GM12878 (cell line): ENCODE results near the gene TRAIP. TPM values are rescaled to one million over a fixed set of nuclear protein-coding genes. Genes with fewer than 3 reads are reported as not detected.
A peak's percentile ranks its signal among the peaks of the same experiment; 100 is the strongest.

ENCODE experiments used
- ATAC-seq: fragments of 200-7000 bp; cut with Tn5 transposase; 3 replicates; pipeline ENCODE4 v1.9.1; 2020; ENCODE audit warnings: mild to moderate bottlenecking, moderate library complexity
- BruUV-seq: library from RNA; stranded (reverse); fragments of 400-500 nt; replicated peaks from 2 replicates; lab custom pipeline; 2021; lab: Mats Ljungman, UMichigan
- CTCF ChIA-PET: fragments of 300-600 bp; sonication (Branson Sonifier 250); formaldehyde crosslinking; extraction: SDS; loops from one replicate; lab custom pipeline; 2021; ENCODE audit warnings: inconsistent platforms; lab: Yijun Ruan, JAX
- POLR2A ChIA-PET: fragments of 350-600 bp; formaldehyde crosslinking; extraction: SDS; loops from one replicate; lab custom pipeline; 2021; ENCODE audit warnings: inconsistent platforms; lab: Charles Lee
- RAD21 ChIA-PET: fragments of 300-600 bp; sonication (Branson Sonifier 250); formaldehyde crosslinking; loops from one replicate; lab custom pipeline; 2023; ENCODE audit warnings: antibody characterized with exemption; ENCODE audit not compliant: unreplicated experiment; lab: Charles Lee
- SMC1A ChIA-PET: fragments of 300-600 bp; sonication (Branson Sonifier 250); formaldehyde crosslinking; loops from one replicate; lab custom pipeline; 2023; ENCODE audit not compliant: unreplicated experiment, uncharacterized antibody; lab: Charles Lee
- DNase-seq: peaks from one replicate; pipeline ENCODE4 v3.0.0-alpha.2; 2011; ENCODE audit warnings: low read depth, low spot score
- FAIRE-seq: peaks from 3 replicates; lab custom pipeline; 2011; peaks lifted over from hg19 to GRCh38; lab: Jason Lieb, UNC
- H2AFZ ChIP-seq: 2 replicates; pipeline ENCODE4 v1.6.0; 2011; ENCODE audit warnings: low read depth, low read length, control low read depth; ENCODE audit not compliant: control insufficient read depth
- H3K27ac ChIP-seq: 2 replicates; pipeline ENCODE4 v1.5.1; 2011; ENCODE audit warnings: control low read depth; ENCODE audit not compliant: control insufficient read depth, insufficient read depth
- H3K27me3 ChIP-seq, 2 experiments: replicated peaks in 1 of 2; 2 replicates each; pipeline versions ENCODE4 v1.6.0 to v1.6.1; 2011; ENCODE audit warnings: low read length in 1 of 2; ENCODE audit not compliant: control insufficient read depth in 2 of 2, insufficient read depth in 2 of 2
- H3K36me3 ChIP-seq, 2 experiments: 2 replicates each; pipeline ENCODE4 v1.5.1; 2011; ENCODE audit warnings: low read length in 1 of 2; ENCODE audit not compliant: control insufficient read depth in 2 of 2, insufficient read depth in 2 of 2
- H3K4me1 ChIP-seq: 2 replicates; pipeline ENCODE4 v1.6.1; 2011; ENCODE audit warnings: mild to moderate bottlenecking, low read length, moderate library complexity, mixed read lengths; ENCODE audit not compliant: control insufficient read depth, insufficient read depth
- H3K4me2 ChIP-seq: 2 replicates; pipeline ENCODE4 v1.6.0; 2011; ENCODE audit warnings: control low read depth; ENCODE audit not compliant: control insufficient read depth, insufficient read depth
- H3K4me3 ChIP-seq: fragments of 200-600 bp; sonication (generic); 2 replicates; pipeline ENCODE4 v1.5.1; 2016
- H3K79me2 ChIP-seq: 2 replicates; pipeline ENCODE4 v1.6.0; 2011; ENCODE audit warnings: low read length; ENCODE audit not compliant: control insufficient read depth, insufficient read depth
- H3K9ac ChIP-seq: 2 replicates; pipeline ENCODE4 v1.8.0; 2011; ENCODE audit warnings: low read length, control low read depth, mixed read lengths; ENCODE audit not compliant: control insufficient read depth, insufficient read depth
- H3K9me3 ChIP-seq: replicated peaks from 3 replicates; pipeline ENCODE4 v1.5.1; 2011; ENCODE audit warnings: mild to moderate bottlenecking, low read length; ENCODE audit not compliant: control insufficient read depth, insufficient read depth
- H4K20me1 ChIP-seq: 2 replicates; pipeline ENCODE4 v1.6.0; 2011; ENCODE audit not compliant: control insufficient read depth, insufficient read depth
- BCLAF1 ChIP-seq: fragments of 450-650 bp; IDR thresholded peaks from 2 replicates; pipeline ENCODE4 v1.6.1; 2017; ENCODE audit warnings: antibody characterized with exemption, mild to moderate bottlenecking, moderate library complexity
- BMI1 ChIP-seq: fragments of 450-650 bp; IDR thresholded peaks from 2 replicates; pipeline ENCODE4 v1.6.1; 2016; ENCODE audit warnings: mild to moderate bottlenecking, moderate library complexity, borderline replicate concordance
- DPF2 ChIP-seq: fragments of 450-650 bp; IDR thresholded peaks from 2 replicates; pipeline ENCODE4 v1.6.1; 2017; ENCODE audit warnings: mild to moderate bottlenecking
- EED ChIP-seq: sonication (generic); IDR thresholded peaks from 2 replicates; pipeline ENCODE4 v1.6.1; 2016; ENCODE audit warnings: antibody characterized with exemption, low read depth
- EP300 ChIP-seq, 2 experiments: fragments of 150-350 bp in 1 of 2; IDR thresholded peaks; 2 replicates each; pipeline ENCODE4 v1.6.1; 2011 to 2012; ENCODE audit warnings: low read depth in 2 of 2, low read length in 2 of 2, borderline replicate concordance in 1 of 2, improper control_type of control experiment in 1 of 2, inconsistent platforms in 1 of 2; ENCODE audit not compliant: control insufficient read depth in 1 of 2
- HCFC1 ChIP-seq: fragments of 150-350 bp; IDR thresholded peaks from 2 replicates; pipeline ENCODE4 v1.6.1; 2014; ENCODE audit warnings: low read length
- HDAC2 ChIP-seq: fragments of 200-600 bp; sonication (generic); IDR thresholded peaks from 2 replicates; pipeline ENCODE4 v1.6.1; 2017
- JUNB ChIP-seq: IDR thresholded peaks from 2 replicates; pipeline ENCODE4 v1.6.1; 2016; ENCODE audit warnings: antibody characterized with exemption, mild to moderate bottlenecking
- JUND ChIP-seq: IDR thresholded peaks from 2 replicates; pipeline ENCODE4 v1.6.1; 2012; ENCODE audit warnings: low read depth, mild to moderate bottlenecking, low read length, improper control_type of control experiment, moderate library complexity
- NR2F1 ChIP-seq: fragments of 450-650 bp; conservative IDR thresholded peaks from 2 replicates; pipeline ENCODE4 v1.6.1; 2017; ENCODE audit warnings: mild to moderate bottlenecking
- PKNOX1 ChIP-seq: fragments of 450-650 bp; IDR thresholded peaks from 2 replicates; pipeline ENCODE4 v1.6.1; 2016; ENCODE audit warnings: mild to moderate bottlenecking
- SKIL ChIP-seq: fragments of 450-650 bp; IDR thresholded peaks from 2 replicates; pipeline ENCODE4 v1.6.1; 2017; ENCODE audit warnings: mild to moderate bottlenecking, low read depth, inconsistent platforms; ENCODE audit not compliant: poor library complexity, severe bottlenecking
- SPI1 ChIP-seq: IDR thresholded peaks from 2 replicates; pipeline ENCODE4 v1.6.1; 2011; ENCODE audit warnings: low read depth, mild to moderate bottlenecking, low read length, moderate library complexity, borderline replicate concordance; ENCODE audit not compliant: insufficient read depth
- SREBF2 ChIP-seq: IDR thresholded peaks from 2 replicates; pipeline ENCODE4 v1.6.1; 2012; ENCODE audit warnings: mild to moderate bottlenecking, low read length
- TAF1 ChIP-seq: IDR thresholded peaks from 2 replicates; pipeline ENCODE4 v1.6.1; 2011; ENCODE audit warnings: mild to moderate bottlenecking, low read depth, low read length, borderline replicate concordance
- TBL1XR1 ChIP-seq: IDR thresholded peaks from 2 replicates; pipeline ENCODE4 v1.6.1; 2012; ENCODE audit warnings: low read depth, low read length, improper control_type of control experiment
- WGBS: methylation state at CpG from one replicate; pipeline ENCODE4 v1.1.6; 2016; ENCODE audit warnings: low lambda C conversion rate; ENCODE audit not compliant: insufficient replicate concordance, insufficient coverage; ENCODE audit errors: missing lambda C conversion rate; 5-methylcytosine and 5-hydroxymethylcytosine counted together
- in situ Hi-C: fragments of 300-500 bp; cut with MboI; formaldehyde crosslinking; loops from 9 replicates; pipeline ENCODE4 v1.14.3; 2018; ENCODE audit warnings: mixed read lengths
- intact Hi-C: fragments of 100-400 bp; cut with micrococcal nuclease; formaldehyde crosslinking; loops from one replicate; pipeline ENCODE4 v1.14.2; 2022; ENCODE audit not compliant: unreplicated experiment
- polyA plus RNA-seq, 11 experiments: library from polyadenylated mRNA; depleted of rRNA in 4 of 11; unstranded in 6 of 11; stranded (reverse) in 5 of 11; fragments of >200 nt; fragmentation: Nextera tagmentation in 4 of 11; fragmentation: Illumina TruSeq in 1 of 11; extraction: Ambion mirVana in 4 of 11; extraction: Trizol in 1 of 11; gene quantifications; 1 replicate in 1 of 11; 2 replicates in 10 of 11; pipeline versions ENCODE4 v1.2.1 to v1.2.3, GENCODE V29; 2011 to 2016; ENCODE audit warnings: inconsistent platforms in 2 of 11, missing spikeins in 2 of 11, low read depth in 1 of 11
- total RNA-seq, 4 experiments: library from RNA; depleted of rRNA in 3 of 4; stranded (reverse); fragments of >200 nt in 3 of 4; fragmentation: Illumina TruSeq in 1 of 4; extraction: Trizol in 1 of 4; gene quantifications; 2 replicates each; pipeline versions ENCODE4 v1.2.1 to v1.2.3, GENCODE V29; 2013 to 2021
- TF ChIP-seq, protein P1 (sequence below): IDR thresholded peaks from 2 replicates; pipeline ENCODE4 v1.6.1; 2012; ENCODE audit warnings: low read depth, low read length, improper control_type of control experiment

The TRAIP gene
- total and polyA plus RNA-seq, 10 of the 15 experiments (the other 5 are each of a cell fraction or from before 2014, with no cell fraction given): 15.9 to 37.0 (median 23.1) TPM

- intact Hi-C loops: no loop called here
- H3K4me2 ChIP-seq: no peak overlapping the region
- no peak overlapping the region for H3K9ac ChIP-seq
- no peaks in the 10 kb centered on the region for H3K4me1 ChIP-seq
- no peak for FAIRE-seq
- peak; percentile 74 for ATAC-seq
- RAD21 ChIA-PET: no interaction called here
- SMC1A ChIA-PET: no interaction called here
- H3K9me3 ChIP-seq: no peaks in the 10 kb centered on the region
- no peak for DNase-seq
- 0% methylated on average over 4 of the region's 4 CpGs for WGBS
- no TSS peak for BruUV-seq
- H3K79me2 ChIP-seq: no peaks in the 10 kb centered on the region
- H3K27me3 ChIP-seq: peaks cover 2 to 11% of the 10 kb centered on the region in 2 experiments; a peak in 3 of 4 replicates
- no peak overlapping the region for H2AFZ ChIP-seq
- no peak overlapping the region for H3K4me3 ChIP-seq
- H3K36me3 ChIP-seq: no peaks in the 10 kb centered on the region
- in situ Hi-C loops: no loop called here
- H4K20me1 ChIP-seq: no peaks in the 10 kb centered on the region
- CTCF ChIA-PET: interaction anchor here (1.1 kb wide), 1 partner anchor 9 kb away, joined by 4 read pairs; no protein-coding TSS in a partner anchor
- POLR2A ChIA-PET: no interaction called here
- no peak overlapping the region for H3K27ac ChIP-seq
- no peak for TF ChIP-seq EED
- peak; percentile 73 for TF ChIP-seq NR2F1
- TF ChIP-seq JUND: no peak
- TF ChIP-seq DPF2: no peak
- TF ChIP-seq PKNOX1: peak; percentile 75
- TF ChIP-seq HDAC2: no peak
- no peak for TF ChIP-seq SPI1
- TF ChIP-seq TBL1XR1: no peak
- no peak for TF ChIP-seq SREBF2
- no peak for TF ChIP-seq EP300 (IDR thresholded peaks at IDR 0.05; ENCODE audit: borderline replicate concordance in 1 of 2, control insufficient read depth in 1 of 2, low read depth in 2 of 2, low read length in 2 of 2)
- TF ChIP-seq BMI1: peak; percentile 75
- TF ChIP-seq JUNB: no peak
- no peak for TF ChIP-seq SKIL
- TF ChIP-seq BCLAF1: no peak
- TF ChIP-seq TAF1: no peak
- no peak for TF ChIP-seq HCFC1
- TF ChIP-seq, protein P1, sequence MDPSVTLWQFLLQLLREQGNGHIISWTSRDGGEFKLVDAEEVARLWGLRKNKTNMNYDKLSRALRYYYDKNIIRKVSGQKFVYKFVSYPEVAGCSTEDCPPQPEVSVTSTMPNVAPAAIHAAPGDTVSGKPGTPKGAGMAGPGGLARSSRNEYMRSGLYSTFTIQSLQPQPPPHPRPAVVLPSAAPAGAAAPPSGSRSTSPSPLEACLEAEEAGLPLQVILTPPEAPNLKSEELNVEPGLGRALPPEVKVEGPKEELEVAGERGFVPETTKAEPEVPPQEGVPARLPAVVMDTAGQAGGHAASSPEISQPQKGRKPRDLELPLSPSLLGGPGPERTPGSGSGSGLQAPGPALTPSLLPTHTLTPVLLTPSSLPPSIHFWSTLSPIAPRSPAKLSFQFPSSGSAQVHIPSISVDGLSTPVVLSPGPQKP: no peak
Observed at GRCh38 chr3:49872801-49873281, 16.5 kb upstream of the TRAIP start.
